Stimulated activated CD4-positive, alpha-beta T cell treated with anti-CD3 and anti-CD28 coated beads, Interleukin-12 subunit alpha, Interleukin-12 subunit beta, amount 100 ng/mL, for 48 hours (primary cell): Measurements from ENCODE around the gene CFL2.
"Not testable (repeated sequence)": the region's sequence is repeated elsewhere in the genome, so short reads cannot be mapped to it uniquely, and the experiment has no call there.

Experiments used
- DNase-seq, 3 donors: peaks; one replicate each; pipeline ENCODE4 v3.0.0-alpha.2; 2020; ENCODE audit warnings: low read depth in 2 of 3, low spot score in 1 of 3

CFL2 gene

DNA sequence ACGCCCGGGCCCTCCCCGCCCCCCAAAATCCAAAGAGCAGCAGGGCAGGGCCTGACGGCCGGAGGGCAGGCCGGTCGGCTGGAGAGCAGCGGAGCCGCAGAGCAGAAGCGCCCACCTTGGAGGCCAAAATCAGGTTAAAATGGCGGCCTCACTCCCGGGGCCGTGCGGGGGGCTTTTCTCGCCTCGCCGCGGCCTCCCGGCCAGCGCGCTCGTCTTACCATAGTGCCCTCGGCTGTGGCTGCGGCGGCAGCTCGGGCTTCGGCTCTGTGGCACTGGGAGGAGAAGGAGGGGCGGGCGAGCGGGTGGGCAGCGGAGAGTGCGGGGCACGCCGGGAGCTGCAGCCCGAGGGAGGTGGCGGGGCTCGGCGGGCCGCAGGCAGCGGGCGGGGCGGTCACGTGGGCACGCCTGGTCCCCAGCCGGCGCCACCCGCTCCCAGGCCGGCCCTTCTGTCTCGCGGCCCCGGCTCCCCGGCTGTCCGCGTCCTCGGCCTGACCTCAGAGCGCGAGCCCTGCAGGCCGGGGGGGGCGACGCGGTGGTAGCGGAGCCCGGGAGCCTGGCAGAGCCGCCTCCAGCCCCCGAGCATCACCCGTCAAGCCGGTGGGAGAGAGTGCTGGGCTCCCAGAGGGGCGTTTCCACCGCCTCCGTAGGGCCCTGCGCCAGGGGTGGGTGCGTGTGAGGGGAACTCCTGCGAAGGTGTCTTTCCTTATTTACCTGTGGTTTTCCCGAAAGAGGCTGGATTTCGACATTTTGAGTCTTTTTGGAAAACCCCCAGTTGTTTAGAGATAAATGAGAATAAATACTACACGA, at the start of gene CFL2:
CFL2 (minus strand) TSS at position 274 of the 807 bp plus-strand sequence; CDS start at position 221, 53 bp downstream.
- peak; percentile 30 to 56 (median 44) for DNase-seq

DNA sequence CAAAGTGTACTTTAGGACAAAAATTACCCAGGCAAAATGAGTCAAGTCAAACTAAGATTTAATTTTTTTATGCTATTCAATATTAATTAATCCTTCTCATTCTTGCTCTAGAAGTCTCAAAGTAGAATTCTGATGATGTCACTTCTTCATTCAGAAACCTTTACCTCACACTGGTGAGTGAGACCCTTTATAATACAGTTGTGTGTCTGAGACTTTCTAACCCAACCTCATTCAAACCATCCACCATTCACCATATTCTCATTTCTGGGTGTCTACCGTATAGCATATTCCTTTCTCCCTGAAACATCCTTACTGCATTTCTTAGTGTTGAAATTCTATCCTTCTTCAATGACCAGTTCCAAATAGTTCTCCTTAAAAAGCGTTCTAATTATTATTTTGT, 40.8 kb upstream of the CFL2 start:
- DNase-seq, result no peak

DNA sequence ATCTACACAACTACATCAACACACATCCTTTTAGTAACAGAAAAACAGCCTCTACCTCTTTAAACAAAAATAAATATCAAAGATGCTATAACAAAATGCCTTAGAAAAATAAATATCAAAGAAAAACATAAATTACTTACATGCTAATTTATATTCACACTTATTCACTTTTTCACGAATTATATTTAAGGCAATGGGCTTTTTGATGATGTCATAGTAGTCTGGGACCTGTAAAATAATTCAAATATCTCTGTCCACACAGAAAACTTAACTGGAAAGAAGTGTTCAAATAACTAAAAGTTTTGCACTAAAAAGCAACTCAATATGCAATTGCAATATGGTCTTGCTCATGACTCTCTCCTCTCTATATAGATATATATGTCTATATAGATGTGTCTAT, 40.3 kb upstream of the CFL2 start:
- no peak for DNase-seq

DNA sequence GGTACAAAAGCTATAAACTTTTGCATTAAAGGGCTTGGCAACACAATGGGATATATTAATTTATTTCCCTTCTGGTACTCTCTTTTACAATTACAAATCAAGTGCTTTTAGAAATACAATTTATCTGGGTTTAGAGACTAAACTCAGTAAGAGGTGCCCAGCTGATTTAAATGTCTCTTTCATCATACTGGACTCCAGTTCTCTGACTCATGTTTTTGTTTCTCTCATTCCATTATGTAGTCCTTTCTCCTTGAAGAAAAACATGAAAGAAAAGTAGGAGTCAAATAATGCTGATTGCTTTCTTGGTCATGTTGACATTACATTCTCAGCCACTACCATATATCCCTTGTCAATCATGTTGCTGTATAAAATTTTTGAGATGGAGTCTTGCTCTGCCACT, 36.3 kb upstream of the CFL2 start:
- no peak for DNase-seq

DNA sequence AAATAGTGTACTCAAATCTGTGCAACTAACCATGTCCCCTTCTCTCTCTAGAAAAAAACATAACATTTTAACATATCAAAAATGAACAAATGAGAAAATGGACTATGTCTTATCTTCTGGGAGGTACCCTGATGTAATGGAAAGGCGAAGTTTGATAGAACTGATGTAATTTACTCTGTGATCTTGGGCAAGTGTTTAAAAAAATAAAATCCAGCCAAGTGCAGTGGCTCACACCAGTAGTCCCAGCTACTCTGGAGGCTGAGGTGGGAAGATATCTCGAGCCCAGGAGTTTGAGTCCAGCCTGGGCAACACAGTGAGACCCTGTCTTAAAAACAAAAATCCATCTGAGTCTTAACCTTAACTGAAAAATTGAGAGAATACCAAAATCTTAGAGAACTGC, 35.8 kb upstream of the CFL2 start:
- DNase-seq, result no peak

DNA sequence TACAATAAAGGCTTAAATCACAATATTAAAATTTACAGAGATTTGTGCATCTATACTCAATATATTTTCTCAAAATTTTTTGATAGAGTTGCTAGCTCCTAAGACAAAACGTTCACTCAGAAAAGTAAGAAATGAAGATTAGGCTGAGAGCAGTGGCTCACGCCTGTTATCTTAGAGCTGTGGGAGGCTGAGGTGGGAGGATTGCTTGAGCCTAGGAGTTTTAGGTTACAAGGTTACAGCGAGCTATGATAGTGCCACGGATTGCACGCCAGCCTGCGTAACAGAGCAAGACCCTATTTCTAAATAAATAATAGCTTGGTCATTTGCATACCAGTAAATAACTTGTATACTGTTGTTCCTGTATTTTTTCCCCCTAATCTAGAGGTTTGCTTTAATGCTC, 35.0 kb upstream of the CFL2 start:
- DNase-seq, result no peak

DNA sequence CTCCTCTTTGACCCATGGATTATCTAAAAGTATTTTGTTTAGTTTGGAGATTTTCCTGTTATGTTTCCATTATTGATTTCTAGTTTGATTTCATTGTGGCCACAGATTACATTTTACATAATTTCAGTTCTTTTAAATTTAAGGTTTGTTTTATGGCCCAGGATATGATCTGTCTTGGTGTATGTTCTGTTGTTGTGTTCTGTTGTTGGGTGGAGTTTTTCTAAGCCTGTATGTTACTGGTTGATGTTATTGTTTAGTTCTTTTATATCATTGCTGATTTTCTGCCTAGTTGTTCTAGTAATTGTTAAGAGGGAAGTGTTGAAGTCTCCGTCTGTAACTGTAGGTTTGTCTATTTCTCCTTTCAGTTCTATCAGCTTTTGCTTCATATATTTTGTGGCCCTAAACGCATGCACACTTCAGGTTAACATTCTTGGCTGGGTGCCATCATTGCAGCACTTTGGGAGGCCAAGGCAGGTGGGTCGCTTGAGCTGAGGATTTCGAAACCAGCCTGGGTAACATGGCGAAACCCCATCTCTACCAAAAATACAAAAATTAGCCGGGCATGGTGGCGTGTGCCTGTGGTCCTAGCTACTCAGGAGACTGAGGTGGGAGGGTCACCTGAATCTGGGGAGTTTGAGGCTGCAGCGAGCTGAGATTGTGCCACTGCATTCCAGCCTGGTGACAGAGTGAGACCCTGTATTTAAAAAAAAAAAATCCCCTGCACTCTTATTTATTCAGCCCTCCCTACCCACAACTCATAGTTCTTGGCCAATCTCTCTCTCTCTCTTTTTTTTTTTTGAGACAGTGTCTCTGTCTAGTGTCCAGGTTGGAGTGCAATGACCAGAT, 28.1 kb upstream of the CFL2 start:
- no peak for DNase-seq

DNA sequence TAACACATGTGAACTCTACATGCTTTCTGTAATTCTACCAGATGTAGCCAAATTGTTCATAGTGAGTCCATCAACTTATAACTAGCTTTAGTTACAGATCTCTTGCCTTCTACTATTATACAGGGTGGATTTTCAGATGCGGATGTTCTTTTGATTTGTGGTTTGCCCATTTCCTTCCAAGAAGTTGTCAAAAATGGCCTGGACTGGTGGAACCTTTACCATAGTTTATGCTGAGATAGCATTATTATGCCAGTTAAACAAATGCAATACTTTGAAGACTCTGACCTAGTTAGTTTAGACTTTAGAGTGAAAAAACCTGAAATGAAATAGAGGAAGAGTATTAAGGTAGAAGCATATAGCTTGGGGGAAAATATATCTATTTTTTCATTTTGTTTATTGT, 27.4 kb upstream of the CFL2 start:
- no peak for DNase-seq

DNA sequence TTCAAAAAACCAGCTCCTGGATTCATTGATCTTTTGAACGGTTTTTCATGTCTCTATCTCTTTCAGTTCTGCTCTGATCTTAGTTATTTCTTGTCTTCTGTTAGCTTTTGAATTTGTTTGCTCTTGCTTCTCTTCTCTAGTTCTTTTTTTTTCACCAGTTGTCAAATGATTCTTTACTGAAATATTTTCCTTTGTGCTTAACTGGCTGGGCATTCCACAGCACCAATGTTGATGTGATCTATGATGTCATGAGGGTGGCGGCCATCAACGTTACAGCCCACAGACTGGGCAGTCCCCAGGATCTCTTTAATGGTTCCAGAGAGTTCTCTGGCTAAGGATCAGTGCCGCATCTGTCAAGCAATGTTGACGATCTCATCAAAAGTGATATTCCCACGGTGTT, 25.7 kb upstream of the CFL2 start:
- DNase-seq, result not testable (repeated sequence)

DNA sequence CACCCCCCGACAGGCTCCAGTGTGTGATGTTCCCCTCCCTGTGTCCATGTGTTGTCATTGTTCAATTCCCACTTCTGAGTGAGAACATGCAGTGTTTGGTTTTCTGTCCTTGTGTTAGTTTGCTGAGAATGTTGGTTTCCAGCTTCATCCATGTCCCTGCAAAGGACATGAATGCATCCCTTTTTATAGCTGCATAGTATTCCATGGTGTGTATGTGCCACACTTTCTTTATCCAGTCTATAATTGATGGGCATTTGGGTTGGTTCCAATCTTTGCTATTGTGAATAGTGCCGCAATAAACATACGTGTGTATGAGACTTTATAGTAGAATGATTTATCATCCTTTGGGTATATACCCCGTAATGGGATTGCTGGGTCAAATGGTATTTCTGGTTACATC, 22.7 kb upstream of the CFL2 start:
- DNase-seq, result not testable (repeated sequence)

DNA sequence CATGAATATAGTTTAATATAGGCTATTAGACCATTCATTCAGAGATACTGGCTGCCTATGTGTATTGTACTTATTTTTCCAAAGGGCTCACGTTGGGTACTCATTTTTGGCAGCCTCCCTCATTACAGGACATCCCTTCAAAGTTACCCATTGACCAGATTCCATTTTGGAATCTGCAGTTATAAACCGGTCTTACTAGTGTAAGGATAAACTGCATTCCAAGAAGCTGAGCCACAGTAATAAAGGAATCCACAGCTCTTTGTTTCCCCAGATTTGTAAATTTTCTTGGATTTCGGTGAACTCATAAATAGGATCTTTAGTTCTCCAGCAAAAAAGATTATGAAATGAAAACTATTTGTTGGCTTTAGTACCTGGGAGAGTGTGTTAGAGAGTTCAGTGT, 18.9 kb upstream of the CFL2 start:
- DNase-seq, result no peak

DNA sequence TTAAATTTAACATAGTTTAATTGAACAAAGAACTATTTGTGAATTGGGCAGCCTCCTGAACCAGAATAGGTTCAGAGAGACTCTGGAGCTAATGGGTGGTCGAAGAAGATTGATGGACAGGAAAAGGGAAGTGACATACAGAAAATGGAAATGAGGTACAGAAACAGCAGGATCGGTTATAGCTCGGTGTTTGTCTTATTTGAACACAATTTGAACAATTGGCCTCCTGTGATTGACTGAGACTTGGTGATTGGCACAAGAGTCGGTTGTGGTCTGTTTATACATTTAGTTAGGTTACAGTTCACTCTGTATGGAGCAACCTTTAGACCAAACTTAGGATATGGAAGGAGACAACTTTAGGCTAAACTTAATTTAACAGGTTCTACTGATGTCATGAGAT, 18.4 kb upstream of the CFL2 start:
- no peak for DNase-seq

DNA sequence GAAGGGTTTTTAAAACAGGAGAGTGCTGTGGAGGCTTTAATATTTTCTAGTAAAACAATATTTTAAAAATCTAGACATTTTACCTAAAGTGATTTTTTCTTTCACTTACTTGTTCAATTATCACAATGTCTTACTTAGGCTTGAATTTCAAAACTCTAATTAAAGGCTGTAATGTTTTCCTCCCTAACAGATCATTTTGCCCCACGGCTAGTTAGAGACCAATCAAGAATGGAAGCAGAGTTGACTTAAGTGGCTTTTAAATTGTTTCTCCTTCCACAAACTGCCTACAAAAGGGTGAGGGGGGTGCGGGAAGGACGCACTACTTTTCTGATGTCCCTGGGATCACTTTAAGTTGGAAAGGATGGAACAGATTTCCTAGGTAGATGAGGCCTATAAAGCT, 9.5 kb upstream of the CFL2 start:
- DNase-seq, result no peak

DNA sequence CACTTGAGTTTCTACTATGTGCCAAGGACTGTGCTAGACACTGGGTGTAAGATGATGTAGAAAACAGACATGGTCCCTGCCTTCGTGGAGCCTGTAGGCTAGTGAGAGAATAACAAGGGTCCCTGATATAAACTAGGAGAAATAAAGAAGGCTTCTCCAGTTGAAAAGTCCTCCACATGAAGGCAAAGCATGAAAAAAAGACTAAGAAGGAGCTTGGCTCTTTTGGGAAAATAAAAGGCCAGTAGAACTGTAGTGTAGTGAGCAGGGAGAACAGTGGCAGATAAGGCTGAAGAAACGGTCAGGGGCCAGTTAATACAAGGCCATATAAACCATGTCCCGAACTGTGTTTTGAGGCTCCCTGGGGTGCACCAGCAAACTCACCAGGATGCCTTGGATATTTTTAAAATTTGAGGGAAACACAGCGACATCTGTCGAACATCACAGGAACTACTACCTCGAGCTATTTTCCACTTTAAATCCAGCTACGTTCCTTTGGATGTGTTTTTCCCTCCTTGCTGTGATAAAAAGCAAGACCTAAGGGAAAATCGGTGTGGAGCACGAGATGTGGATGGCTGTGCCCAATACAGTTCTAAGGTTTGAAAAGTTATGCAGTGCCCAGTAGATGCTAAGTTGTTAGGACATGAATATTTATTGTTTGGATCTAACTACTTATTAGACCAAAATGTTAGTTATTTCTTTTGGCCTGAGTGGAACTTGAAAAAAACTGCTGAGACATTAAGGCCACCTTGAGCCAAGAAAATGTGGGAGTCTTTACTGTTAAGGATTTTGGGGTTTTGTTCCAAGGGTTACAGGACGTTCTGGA, 8.5 kb upstream of the CFL2 start:
- peak in 2 of 3 donors; percentile 8 to 38 for DNase-seq

DNA sequence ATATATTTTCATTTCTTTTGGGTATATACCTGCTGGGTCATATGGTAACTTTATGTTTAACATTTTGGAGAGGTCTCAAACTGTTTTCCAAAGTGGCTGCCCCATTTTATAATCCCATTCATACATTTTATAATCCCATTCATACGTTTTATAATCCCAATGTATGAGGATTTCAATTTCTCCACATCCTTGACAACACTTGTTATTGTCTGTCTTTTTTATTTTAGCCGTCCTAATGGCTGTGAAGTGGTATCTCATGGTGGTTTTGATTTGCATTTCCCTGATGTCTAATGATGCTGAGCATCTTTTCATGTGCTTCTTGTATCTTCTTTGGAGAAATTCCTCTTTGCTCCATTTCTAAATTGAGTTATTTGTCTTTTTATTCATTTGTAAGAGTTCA, 6.7 kb upstream of the CFL2 start:
- DNase-seq, result no peak

DNA sequence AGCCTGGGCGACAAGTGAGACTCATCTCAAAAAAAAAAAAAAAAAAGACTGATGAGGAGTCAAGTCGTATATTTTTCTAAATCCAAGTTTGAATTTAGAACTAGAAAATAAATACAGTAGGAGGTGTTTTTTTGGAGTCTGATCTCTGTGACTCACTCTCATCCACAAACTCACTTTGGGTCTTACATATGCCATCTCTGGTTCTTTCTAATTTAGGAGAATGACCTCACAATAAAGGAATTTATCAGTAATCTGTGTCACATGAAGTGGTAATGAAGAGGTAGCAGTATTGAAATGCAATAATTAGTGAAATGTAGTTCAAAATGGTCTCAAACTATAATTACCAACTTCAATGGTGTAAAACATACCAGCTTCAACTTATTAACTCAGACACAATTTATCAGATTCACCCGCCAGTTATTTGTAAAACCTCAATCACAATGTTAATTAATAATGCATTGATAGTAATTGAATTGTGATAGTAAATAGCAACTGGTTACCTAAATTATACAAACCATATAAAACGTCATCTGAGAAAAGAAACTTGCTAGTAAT, 4.4 kb upstream of the CFL2 start:
- no peak for DNase-seq

DNA sequence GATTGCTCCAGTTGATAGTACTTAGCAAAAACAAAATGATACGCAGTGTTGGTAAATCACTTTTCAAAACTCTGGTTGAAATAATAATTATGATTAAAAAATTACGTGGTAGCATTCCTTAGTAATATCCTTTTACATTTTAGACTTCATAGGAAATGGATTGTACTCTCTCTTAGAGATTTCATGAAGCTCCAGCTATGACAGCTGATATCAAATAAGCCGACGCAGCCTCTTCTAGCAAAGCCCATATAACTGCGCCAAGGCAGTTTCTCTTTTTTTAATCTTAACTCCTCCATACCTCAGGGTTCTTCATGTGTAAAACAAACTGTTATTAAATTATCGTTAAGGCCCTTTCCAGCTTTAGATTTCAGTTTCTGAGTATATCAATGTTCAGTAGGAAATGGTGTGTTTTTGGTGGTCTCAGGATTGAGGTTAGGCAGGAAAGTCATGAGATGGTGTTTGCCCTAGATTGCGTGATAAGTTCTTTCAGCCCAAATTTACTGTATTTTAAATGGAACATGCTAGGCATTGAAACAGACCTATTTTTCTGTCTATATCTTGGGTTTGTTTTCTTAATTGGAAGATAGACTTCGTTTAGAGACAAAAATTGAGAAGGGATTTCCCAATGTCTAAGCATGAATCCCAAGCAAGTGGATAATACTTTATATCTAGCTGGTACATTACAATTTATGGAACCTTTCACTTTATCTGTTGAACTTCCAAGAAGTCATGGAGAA, 902 bp upstream of the CFL2 start:
- DNase-seq, result no peak

DNA sequence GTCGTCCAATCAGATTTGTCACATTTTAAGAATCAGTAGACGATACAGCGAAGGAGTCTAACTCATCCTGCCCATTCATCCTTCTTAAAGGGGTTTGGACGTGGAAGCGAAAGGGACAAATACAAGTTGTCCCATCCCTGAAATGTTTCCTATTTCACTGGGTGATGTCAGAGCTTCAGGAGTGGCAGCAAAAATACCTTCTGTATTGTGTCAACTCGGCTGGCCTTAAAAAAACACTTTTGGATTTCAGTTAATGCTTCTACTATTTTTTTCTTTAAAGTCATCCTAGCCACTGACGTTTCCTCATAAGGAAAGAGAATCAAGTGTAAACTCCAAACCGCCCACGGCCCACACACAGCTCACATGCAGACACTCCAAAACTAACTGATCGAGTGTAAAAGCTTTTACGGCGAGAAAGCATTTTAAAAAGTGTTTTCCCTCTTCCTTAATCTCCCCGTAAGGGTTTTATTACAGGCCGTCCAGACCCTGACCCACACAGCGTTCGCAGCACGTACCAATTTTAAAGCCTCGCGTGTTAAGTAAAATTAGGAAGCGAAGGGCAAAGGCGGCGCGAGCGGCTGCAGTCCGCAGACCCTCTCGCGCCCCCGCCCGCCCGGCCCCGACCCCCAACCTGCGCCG, 593 bp downstream of the CFL2 start:
- DNase-seq, result peak; percentile 11 to 23 (median 19)

DNA sequence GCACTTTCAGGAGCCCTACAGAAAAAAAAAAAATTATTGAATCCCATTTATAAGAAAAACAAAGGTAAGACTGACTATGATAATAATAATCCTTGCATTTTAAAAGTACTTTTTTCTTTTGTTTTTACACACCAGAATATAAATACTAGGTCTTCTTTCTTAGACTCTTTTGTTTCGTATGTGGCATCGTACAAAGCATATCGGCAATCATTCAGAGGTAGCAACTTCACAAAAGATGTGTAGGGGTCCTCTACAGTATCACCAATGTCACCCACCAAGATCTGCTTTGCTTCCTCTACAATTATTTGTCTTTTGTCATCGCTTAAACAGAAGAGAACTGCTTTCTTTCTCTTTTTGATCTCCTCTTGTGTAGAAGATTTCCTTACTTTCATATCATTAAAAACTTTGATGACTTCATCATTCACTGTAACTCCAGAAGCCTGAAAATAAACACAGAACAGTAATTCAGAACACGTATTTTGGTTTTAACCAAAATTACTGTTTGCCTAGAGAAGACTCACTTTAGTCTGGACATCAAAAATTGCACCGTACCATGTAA, 1.2 kb downstream of the CFL2 start:
- DNase-seq, result no peak
